K562 (cell line): ENCODE results near the gene CRTC3. TPM values are rescaled to one million over a fixed set of nuclear protein-coding genes. Genes with fewer than 3 reads are reported as not detected.

ENCODE experiments used
- ATAC-seq: fragments of 200-7000 bp; cut with Tn5 transposase; 3 replicates; pipeline ENCODE4 v1.9.1; 2020; ENCODE audit warnings: moderate library complexity
- BruUV-seq: library from RNA; stranded (reverse); fragments of 400-500 nt; replicated peaks from 2 replicates; lab custom pipeline; 2021; lab: Mats Ljungman, UMichigan
- CTCF ChIA-PET: fragments of 300-600 bp; formaldehyde crosslinking; extraction: SDS; loops from one replicate; lab custom pipeline; 2021; ENCODE audit warnings: low intra/inter-chr PET ratio; lab: Yijun Ruan, JAX
- POLR2A ChIA-PET: fragments of 300-600, 350-650 bp; sonication (Branson Sonifier 250); formaldehyde crosslinking; extraction: SDS; loops from one replicate; lab custom pipeline; 2021; ENCODE audit warnings: antibody characterized with exemption, inconsistent platforms; lab: Yijun Ruan, JAX
- DNase-seq, 4 experiments: peaks; one replicate each; pipeline versions ENCODE4 v3.0.0 to v3.0.0-alpha.2; 2011 to 2018; ENCODE audit warnings: low spot score in 3 of 4, mixed read lengths in 3 of 4; ENCODE audit errors: extremely low read depth in 1 of 4
- FAIRE-seq: peaks from 2 replicates; lab custom pipeline; 2011; peaks lifted over from hg19 to GRCh38; lab: Jason Lieb, UNC
- H2AFZ ChIP-seq: 2 replicates; pipeline ENCODE4 v1.6.0; 2011; ENCODE audit warnings: low read depth, low read length, control low read depth, inconsistent platforms
- H3K27ac ChIP-seq: fragments of 200-600 bp; 3 replicates; pipeline ENCODE4 v1.8.0; 2011; ENCODE audit warnings: low read depth, mild to moderate bottlenecking, control low read depth, inconsistent platforms, low read length, moderate library complexity, mixed read lengths; ENCODE audit errors: extremely low read depth
- H3K27me3 ChIP-seq, 2 experiments: fragments of 300-600 bp in 1 of 2; 2 replicates in 1 of 2; 3 replicates in 1 of 2; pipeline versions ENCODE4 v1.6.0 to v1.8.0; 2011; ENCODE audit warnings: inconsistent platforms in 2 of 2, low read length in 2 of 2, mild to moderate bottlenecking in 1 of 2, mixed read lengths in 1 of 2, moderate library complexity in 1 of 2; ENCODE audit not compliant: control insufficient read depth in 2 of 2, insufficient read depth in 2 of 2
- H3K36me3 ChIP-seq: fragments of 300-600 bp; 3 replicates; pipeline ENCODE4 v1.8.0; 2011; ENCODE audit warnings: mild to moderate bottlenecking, low read length, inconsistent platforms; ENCODE audit not compliant: control insufficient read depth, insufficient read depth
- H3K4me1 ChIP-seq, 2 experiments: fragments of 200-600 bp in 1 of 2; replicated peaks in 1 of 2; 2 replicates in 1 of 2; 3 replicates in 1 of 2; pipeline versions ENCODE4 v1.5.1 to v1.8.0; 2011; ENCODE audit warnings: inconsistent platforms in 2 of 2, low read length in 2 of 2, mild to moderate bottlenecking in 1 of 2, mixed read lengths in 1 of 2, moderate library complexity in 1 of 2; ENCODE audit not compliant: control insufficient read depth in 2 of 2, insufficient read depth in 2 of 2
- H3K4me2 ChIP-seq: 2 replicates; pipeline ENCODE4 v1.6.1; 2011; ENCODE audit warnings: low read length, control low read depth, inconsistent platforms, mixed read lengths; ENCODE audit not compliant: insufficient read depth
- H3K4me3 ChIP-seq: fragments of 200-600 bp; sonication (generic), shearing (Covaris generic); 2 replicates; pipeline ENCODE4 v1.5.1; 2016; ENCODE audit warnings: control low read depth, inconsistent platforms
- H3K79me2 ChIP-seq: fragments of 200-600 bp; 3 replicates; pipeline ENCODE4 v1.8.0; 2011; ENCODE audit warnings: low read length, inconsistent platforms; ENCODE audit not compliant: control insufficient read depth, insufficient read depth
- H3K9ac ChIP-seq, 2 experiments: 2 replicates each; pipeline versions ENCODE4 v1.6.0 to v1.6.1; 2011; ENCODE audit warnings: low read depth in 2 of 2, low read length in 2 of 2, control low read depth in 1 of 2, inconsistent platforms in 1 of 2, mild to moderate bottlenecking in 1 of 2, mixed read lengths in 1 of 2; ENCODE audit not compliant: insufficient read depth in 1 of 2
- H3K9me1 ChIP-seq: one replicate; pipeline ENCODE4 v1.6.0; 2011; ENCODE audit warnings: inconsistent platforms, mild to moderate bottlenecking, low read length, moderate library complexity; ENCODE audit not compliant: control insufficient read depth, insufficient read depth
- H3K9me3 ChIP-seq: replicated peaks from 2 replicates; pipeline ENCODE4 v1.5.1; 2011; ENCODE audit warnings: low read depth, low read length, inconsistent platforms; ENCODE audit not compliant: control insufficient read depth, insufficient read depth
- H4K20me1 ChIP-seq: replicated peaks from 2 replicates; pipeline ENCODE4 v1.6.1; 2011; ENCODE audit warnings: low read length, inconsistent platforms, mixed read lengths; ENCODE audit not compliant: control insufficient read depth, insufficient read depth
- GABPB1 ChIP-seq: sonication (generic); formaldehyde crosslinking; IDR thresholded peaks from 2 replicates; pipeline ENCODE4 v1.8.0; 2022; ENCODE audit warnings: mild to moderate bottlenecking, missing genetic modification reagents
- HNRNPLL ChIP-seq: fragments of 200-400 bp; formaldehyde crosslinking; IDR thresholded peaks from 2 replicates; pipeline ENCODE4 v1.6.1; 2017; ENCODE audit warnings: low read length, low read depth, mild to moderate bottlenecking; ENCODE audit not compliant: poor library complexity, severe bottlenecking
- TGIF2 ChIP-seq: sonication (generic); formaldehyde crosslinking; IDR thresholded peaks from 2 replicates; pipeline ENCODE4 v1.8.1; 2022; ENCODE audit warnings: mild to moderate bottlenecking, missing genetic modification reagents, moderate library complexity
- WGBS: fragments of 100-300 bp; shearing (Covaris generic); methylation state at CpG from one replicate; pipeline ENCODE4 v1.1.6; 2016; ENCODE audit warnings: low coverage, mixed read lengths; ENCODE audit not compliant: insufficient coverage; ENCODE audit errors: missing lambda C conversion rate; 5-methylcytosine and 5-hydroxymethylcytosine counted together
- in situ Hi-C: fragments of 300-500 bp; cut with MboI; formaldehyde crosslinking; loops from 4 replicates; pipeline ENCODE4 v1.15.0; 2018; ENCODE audit warnings: inconsistent platforms, mixed read lengths
- intact Hi-C: fragments of 100-400 bp; cut with micrococcal nuclease; formaldehyde crosslinking; loops from 2 replicates; pipeline ENCODE4 v1.14.2; 2022
- polyA plus RNA-seq, 8 experiments: library from polyadenylated mRNA; depleted of rRNA in 4 of 8; stranded (reverse) in 5 of 8; unstranded in 3 of 8; fragments of >200 nt; fragmentation: Nextera tagmentation in 2 of 8; fragmentation: Illumina TruSeq in 1 of 8; extraction: Ambion mirVana in 2 of 8; extraction: Trizol in 1 of 8; gene quantifications; 2 replicates each; pipeline versions ENCODE4 v1.2.1 to v1.2.3, GENCODE V29; 2011 to 2014; ENCODE audit warnings: inconsistent platforms in 1 of 8, missing spikeins in 1 of 8
- total RNA-seq, 7 experiments: library from RNA; depleted of rRNA in 6 of 7; stranded (reverse); fragments of >200 nt in 6 of 7; fragmentation: Illumina TruSeq in 2 of 7; extraction: Trizol in 2 of 7; gene quantifications; 2 replicates each; pipeline versions ENCODE4 v1.2.1 to v1.2.3, GENCODE V29; 2011 to 2021; ENCODE audit warnings: low replicate concordance in 1 of 7
- TF ChIP-seq, protein P1 (sequence below): sonication (generic); formaldehyde crosslinking; IDR thresholded peaks from 2 replicates; pipeline ENCODE4 v1.8.0; 2022; ENCODE audit warnings: missing genetic modification reagents, mild to moderate bottlenecking, moderate library complexity, borderline replicate concordance

Gene CRTC3
- total and polyA plus RNA-seq, 9 of the 15 experiments (the other 6 are each of a cell fraction or from before 2014, with no cell fraction given) = 1.2 to 19.0 (median 11.6) TPM

DNA sequence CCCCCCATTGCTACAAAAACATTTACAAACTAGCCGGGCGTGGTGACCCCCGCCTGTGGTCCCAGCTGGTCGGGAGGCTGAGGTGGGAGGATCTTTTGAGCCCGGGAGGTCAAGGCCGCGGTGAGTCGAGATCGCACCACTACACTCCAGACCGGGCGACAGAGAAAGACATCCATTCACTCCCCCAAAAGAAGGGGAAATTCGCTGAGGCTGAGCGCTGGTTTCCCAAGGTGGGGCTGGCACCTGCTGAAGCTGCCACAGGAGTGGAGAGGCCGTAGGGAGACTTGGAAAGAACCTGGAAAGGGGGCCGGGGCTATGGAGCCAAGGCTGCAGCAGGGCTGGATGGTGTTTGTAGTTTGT is 732 bp upstream of the CRTC3 start:
- peak overlapping the region; percentile 86; the same call in 1 of the 3 replicates for H3K27ac ChIP-seq
- in situ Hi-C loops (no loop called here), intact Hi-C loops (no loop called here)
- ATAC-seq (no peak), FAIRE-seq (no peak), DNase-seq (no peak)
- H3K4me2 ChIP-seq = peak overlapping the region; percentile 70
- H4K20me1 ChIP-seq = peaks cover 10% of the 10 kb centered on the region; the same call in 1 of the 2 replicates
- ChIA-PET POLR2A (interaction anchor here (0.9 to 3.1 kb wide), 3 partner anchors 8 to 28 kb away, joined by 4 to 27 read pairs (median 7); no protein-coding TSS in a partner anchor), CTCF (no interaction called here)
- H3K9me1 ChIP-seq = no peaks in the 10 kb centered on the region
- peak overlapping the region; percentile 98 for H2AFZ ChIP-seq
- BruUV-seq = no TSS peak
- H3K36me3 ChIP-seq = no peaks in the 10 kb centered on the region
- TF ChIP-seq, protein P1, sequence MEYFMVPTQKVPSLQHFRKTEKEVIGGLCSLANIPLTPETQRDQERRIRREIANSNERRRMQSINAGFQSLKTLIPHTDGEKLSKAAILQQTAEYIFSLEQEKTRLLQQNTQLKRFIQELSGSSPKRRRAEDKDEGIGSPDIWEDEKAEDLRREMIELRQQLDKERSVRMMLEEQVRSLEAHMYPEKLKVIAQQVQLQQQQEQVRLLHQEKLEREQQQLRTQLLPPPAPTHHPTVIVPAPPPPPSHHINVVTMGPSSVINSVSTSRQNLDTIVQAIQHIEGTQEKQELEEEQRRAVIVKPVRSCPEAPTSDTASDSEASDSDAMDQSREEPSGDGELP = 0 out of 2 replicates have a peak, but pooled peaks have one; percentile 36
- TF ChIP-seq TGIF2 (CRISPR knock-in tag) (no peak), GABPB1 (CRISPR knock-in tag) (peak; percentile 5; the same call in 1 of the 2 replicates), HNRNPLL (peak; percentile 13)
- H3K9me3 ChIP-seq = no peaks in the 10 kb centered on the region
- 81% methylated on average over 13 of the region's 15 CpGs for WGBS
- H3K4me1 ChIP-seq = peaks cover under 1 to 25% of the 10 kb centered on the region in 2 experiments; a peak in 3 of 5 replicates
- peak overlapping the region; percentile 65; the same call in 1 of the 2 replicates for H3K4me3 ChIP-seq
- peaks cover 36% of the 10 kb centered on the region for H3K79me2 ChIP-seq
- H3K27me3 ChIP-seq = no peaks in the 10 kb centered on the region
- peak overlapping the region; percentile 73 to 98; a peak in 3 of 4 replicates for H3K9ac ChIP-seq
